Endothelial cell of umbilical vein (primary cell): ENCODE data around the gene CEP104. TPM values are rescaled to one million over a fixed set of nuclear protein-coding genes. Genes with fewer than 3 reads are reported as not detected.

Experiments
- BruUV-seq: library from RNA; stranded (reverse); fragments of 400-500 nt; replicated peaks from 2 replicates; lab custom pipeline; 2021; lab: Mats Ljungman, UMichigan
- CTCF ChIA-PET: fragments of 300-600, 350-600 bp; sonication (Branson Sonifier 250); formaldehyde crosslinking; loops from one replicate; lab custom pipeline; 2021; ENCODE audit warnings: antibody characterized with exemption, inconsistent platforms; lab: Charles Lee
- POLR2A ChIA-PET: fragments of 300-600, 350-600 bp; sonication (Branson Sonifier 250); formaldehyde crosslinking; loops from one replicate; lab custom pipeline; 2021; ENCODE audit warnings: antibody characterized with exemption, inconsistent platforms; lab: Charles Lee
- DNase-seq: peaks from one replicate; pipeline ENCODE4 v3.0.0-alpha.2; 2011; ENCODE audit warnings: low read depth, low spot score
- FAIRE-seq: peaks from 2 replicates; lab custom pipeline; 2011; peaks lifted over from hg19 to GRCh38; lab: Jason Lieb, UNC
- H2AFZ ChIP-seq: 2 replicates; pipeline ENCODE4 v1.6.0; 2012; ENCODE audit warnings: low read depth, low read length, control low read depth, inconsistent platforms
- H3K27ac ChIP-seq: 2 replicates; pipeline ENCODE4 v1.5.1; 2011; ENCODE audit warnings: low read depth, mild to moderate bottlenecking, control low read depth, low read length, moderate library complexity; ENCODE audit not compliant: insufficient read depth
- H3K27me3 ChIP-seq, 2 experiments: 2 replicates each; pipeline versions ENCODE4 v1.6.0 to v1.6.1; 2011; ENCODE audit warnings: low read length in 2 of 2, mixed read lengths in 1 of 2; ENCODE audit not compliant: control insufficient read depth in 2 of 2, insufficient read depth in 2 of 2
- H3K36me3 ChIP-seq, 2 experiments: 2 replicates in 1 of 2; 3 replicates in 1 of 2; pipeline ENCODE4 v1.5.1; 2011; ENCODE audit warnings: low read length in 2 of 2, mild to moderate bottlenecking in 1 of 2, moderate library complexity in 1 of 2; ENCODE audit not compliant: control insufficient read depth in 2 of 2, insufficient read depth in 2 of 2; ENCODE audit errors: extremely low read depth in 1 of 2
- H3K4me1 ChIP-seq: 3 replicates; pipeline ENCODE4 v1.5.1; 2011; ENCODE audit warnings: mild to moderate bottlenecking, low read length; ENCODE audit not compliant: control insufficient read depth, insufficient read depth; ENCODE audit errors: extremely low read depth
- H3K4me2 ChIP-seq: 2 replicates; pipeline ENCODE4 v1.6.1; 2011; ENCODE audit warnings: low read length, control low read depth, mixed read lengths; ENCODE audit not compliant: insufficient read depth
- H3K4me3 ChIP-seq, 3 experiments: fragments of 200-600 bp in 1 of 3; sonication (generic), shearing (Covaris generic) in 1 of 3; replicated peaks in 1 of 3; 2 replicates each; pipeline ENCODE4 v1.5.1; 2011 to 2016; ENCODE audit warnings: control low read depth in 3 of 3, low read length in 3 of 3, mild to moderate bottlenecking in 2 of 3, inconsistent platforms in 1 of 3, low read depth in 1 of 3, moderate library complexity in 1 of 3; ENCODE audit not compliant: insufficient read depth in 1 of 3
- H3K79me2 ChIP-seq: 2 replicates; pipeline ENCODE4 v1.6.0; 2012; ENCODE audit warnings: low read length, inconsistent platforms; ENCODE audit not compliant: control insufficient read depth, insufficient read depth
- H3K9ac ChIP-seq: replicated peaks from 2 replicates; pipeline ENCODE3; 2011; ENCODE audit warnings: low read length, control low read depth; ENCODE audit not compliant: insufficient read depth; ENCODE audit errors: extremely low read depth
- H3K9me1 ChIP-seq: replicated peaks from 3 replicates; pipeline ENCODE4 v1.6.0; 2011; ENCODE audit warnings: mild to moderate bottlenecking, low read length; ENCODE audit not compliant: control insufficient read depth, insufficient read depth; ENCODE audit errors: extremely low read depth
- H3K9me3 ChIP-seq: replicated peaks from 2 replicates; pipeline ENCODE4 v1.5.1; 2012; ENCODE audit warnings: low read length, inconsistent platforms; ENCODE audit not compliant: control insufficient read depth, insufficient read depth
- H4K20me1 ChIP-seq: replicated peaks from 2 replicates; pipeline ENCODE3; 2011; ENCODE audit warnings: mild to moderate bottlenecking, low read length; ENCODE audit not compliant: control insufficient read depth, insufficient read depth; ENCODE audit errors: extremely low read depth
- CTCF ChIP-seq, 2 donors: IDR thresholded peaks; 1 replicate in 1 of 2; 2 replicates in 1 of 2; pipeline ENCODE4 v1.5.1; 2011; ENCODE audit warnings: low read length in 2 of 2, mild to moderate bottlenecking in 2 of 2, moderate library complexity in 2 of 2, control low read depth in 1 of 2, inconsistent platforms in 1 of 2, low read depth in 1 of 2; ENCODE audit not compliant: insufficient read depth in 1 of 2; ENCODE audit errors: extremely low read depth in 1 of 2
- EZH2 ChIP-seq: IDR thresholded peaks from 2 replicates; pipeline ENCODE4 v1.6.1; 2012; ENCODE audit warnings: borderline replicate concordance, low read depth, mild to moderate bottlenecking, moderate library complexity, low read length, inconsistent platforms; ENCODE audit not compliant: severe bottlenecking
- FOS ChIP-seq: IDR thresholded peaks from 2 replicates; pipeline ENCODE4 v1.6.1; 2011; ENCODE audit warnings: mild to moderate bottlenecking, low read length, moderate library complexity, borderline replicate concordance; ENCODE audit not compliant: insufficient read depth
- GATA2 ChIP-seq: IDR thresholded peaks from 2 replicates; pipeline ENCODE4 v1.7.0; 2011; ENCODE audit warnings: low read depth, mild to moderate bottlenecking, moderate library complexity, mixed read lengths, low read length; ENCODE audit not compliant: insufficient read length, insufficient read depth
- JUN ChIP-seq: IDR thresholded peaks from 2 replicates; pipeline ENCODE4 v1.6.1; 2011; ENCODE audit warnings: borderline replicate concordance, low read depth; ENCODE audit not compliant: insufficient read length, insufficient read depth
- MAX ChIP-seq: IDR thresholded peaks from 2 replicates; pipeline ENCODE4 v1.6.1; 2011; ENCODE audit not compliant: insufficient read depth, insufficient read length
- MYC ChIP-seq: IDR thresholded peaks from one replicate; pipeline ENCODE4 v1.6.1; 2011; ENCODE audit warnings: mild to moderate bottlenecking, low read depth, low read length
- POLR2A ChIP-seq: IDR thresholded peaks from 2 replicates; pipeline ENCODE4 v1.6.1; 2012; ENCODE audit warnings: low read depth, mild to moderate bottlenecking, control low read depth, low read length
- POLR2AphosphoS5 ChIP-seq: IDR thresholded peaks from 2 replicates; pipeline ENCODE4 v1.6.1; 2012; ENCODE audit warnings: low read depth, mild to moderate bottlenecking, control low read depth, low read length, moderate library complexity; ENCODE audit not compliant: insufficient read depth
- dilution Hi-C: fragments of 300-500 bp; cut with MboI; formaldehyde crosslinking; loops from one replicate; pipeline ENCODE4 v1.15.0; 2019; ENCODE audit warnings: low sequenced_read_pairs; ENCODE audit not compliant: extremely low pct_ligation_motif_present
- intact Hi-C: fragments of 100-400 bp; cut with micrococcal nuclease; formaldehyde crosslinking; loops from one replicate; pipeline ENCODE4 v1.10.0; 2022
- polyA plus RNA-seq, 4 experiments: library from polyadenylated mRNA; depleted of rRNA in 3 of 4; stranded (reverse) in 3 of 4; unstranded in 1 of 4; fragments of >200 nt; gene quantifications; 2 replicates each; pipeline versions ENCODE4 v1.2.1 to v1.2.3, GENCODE V29; 2011 to 2012; ENCODE audit warnings: missing spikeins in 1 of 4
- total RNA-seq: library from RNA; stranded (reverse); gene quantifications from 2 replicates; pipeline ENCODE4 v1.2.3, GENCODE V29; 2021

Gene CEP104
- total and polyA plus RNA-seq, 2 donors (not counting 3 experiments of a cell fraction or from before 2014, with no cell fraction given), result 12.4 to 43.0 TPM

- DNase-seq (no peak), FAIRE-seq (no peak)
- BruUV-seq, result no TSS peak
- no peaks in the 10 kb centered on the region for H3K4me1 ChIP-seq
- H3K9me1 ChIP-seq, result no peaks in the 10 kb centered on the region
- ChIA-PET POLR2A (no interaction called here), CTCF (interaction anchor here (1.1 kb wide), 1 partner anchor 9 kb away, joined by 4 read pairs; the partner anchor contains the start of gene LRRC47)
- no peak overlapping the region for H3K4me2 ChIP-seq
- H3K36me3 ChIP-seq, result peaks cover 0 to 30% of the 10 kb centered on the region in 2 experiments
- H3K27me3 ChIP-seq, result no peaks in the 10 kb centered on the region
- H3K9ac ChIP-seq, result no peak overlapping the region
- H3K79me2 ChIP-seq, result peaks cover 18% of the 10 kb centered on the region
- H2AFZ ChIP-seq, result no peak overlapping the region
- TF ChIP-seq MYC, result no peak
- TF ChIP-seq FOS, result no peak
- TF ChIP-seq JUN, result no peak
- no peak for TF ChIP-seq POLR2A
- no peak for TF ChIP-seq EZH2
- no peak for TF ChIP-seq MAX
- no peak for TF ChIP-seq POLR2AphosphoS5
- TF ChIP-seq GATA2, result no peak
- no peak for TF ChIP-seq CTCF (IDR thresholded peaks at IDR 0.05; ENCODE audit: extremely low read depth in 1 of 2, insufficient read depth in 1 of 2, low read depth in 1 of 2, low read length in 2 of 2)
- no peaks in the 10 kb centered on the region for H3K9me3 ChIP-seq
- dilution Hi-C loops, result no loop called here
- no peak overlapping the region for H3K27ac ChIP-seq
- H4K20me1 ChIP-seq, result no peaks in the 10 kb centered on the region
- H3K4me3 ChIP-seq, result no peak overlapping the region
- intact Hi-C loops, result no loop called here
These were observed 69.7 kb downstream of the CEP104 start for GRCh38 chr1:3787349-3787715.
